GM12878 (cell line): ENCODE data around the gene ETV1. TPM values are rescaled to one million over a fixed set of nuclear protein-coding genes. Genes with fewer than 3 reads are reported as not detected.

Source experiments
- ATAC-seq: fragments of 200-7000 bp; cut with Tn5 transposase; 3 replicates; pipeline ENCODE4 v1.9.1; 2020; ENCODE audit warnings: mild to moderate bottlenecking, moderate library complexity
- BruUV-seq: library from RNA; stranded (reverse); fragments of 400-500 nt; replicated peaks from 2 replicates; lab custom pipeline; 2021; lab: Mats Ljungman, UMichigan
- CTCF ChIA-PET: fragments of 300-600 bp; sonication (Branson Sonifier 250); formaldehyde crosslinking; extraction: SDS; loops from one replicate; lab custom pipeline; 2021; ENCODE audit warnings: inconsistent platforms; lab: Yijun Ruan, JAX
- POLR2A ChIA-PET: fragments of 350-600 bp; formaldehyde crosslinking; extraction: SDS; loops from one replicate; lab custom pipeline; 2021; ENCODE audit warnings: inconsistent platforms; lab: Charles Lee
- RAD21 ChIA-PET: fragments of 300-600 bp; sonication (Branson Sonifier 250); formaldehyde crosslinking; loops from one replicate; lab custom pipeline; 2023; ENCODE audit warnings: antibody characterized with exemption; ENCODE audit not compliant: unreplicated experiment; lab: Charles Lee
- SMC1A ChIA-PET: fragments of 300-600 bp; sonication (Branson Sonifier 250); formaldehyde crosslinking; loops from one replicate; lab custom pipeline; 2023; ENCODE audit not compliant: unreplicated experiment, uncharacterized antibody; lab: Charles Lee
- DNase-seq: peaks from one replicate; pipeline ENCODE4 v3.0.0-alpha.2; 2011; ENCODE audit warnings: low read depth, low spot score
- FAIRE-seq: peaks from 3 replicates; lab custom pipeline; 2011; peaks lifted over from hg19 to GRCh38; lab: Jason Lieb, UNC
- H2AFZ ChIP-seq: 2 replicates; pipeline ENCODE4 v1.6.0; 2011; ENCODE audit warnings: low read depth, low read length, control low read depth; ENCODE audit not compliant: control insufficient read depth
- H3K27ac ChIP-seq: 2 replicates; pipeline ENCODE4 v1.5.1; 2011; ENCODE audit warnings: control low read depth; ENCODE audit not compliant: control insufficient read depth, insufficient read depth
- H3K27me3 ChIP-seq, 2 experiments: replicated peaks in 1 of 2; 2 replicates each; pipeline versions ENCODE4 v1.6.0 to v1.6.1; 2011; ENCODE audit warnings: low read length in 1 of 2; ENCODE audit not compliant: control insufficient read depth in 2 of 2, insufficient read depth in 2 of 2
- H3K36me3 ChIP-seq, 2 experiments: 2 replicates each; pipeline ENCODE4 v1.5.1; 2011; ENCODE audit warnings: low read length in 1 of 2; ENCODE audit not compliant: control insufficient read depth in 2 of 2, insufficient read depth in 2 of 2
- H3K4me1 ChIP-seq: 2 replicates; pipeline ENCODE4 v1.6.1; 2011; ENCODE audit warnings: mild to moderate bottlenecking, low read length, moderate library complexity, mixed read lengths; ENCODE audit not compliant: control insufficient read depth, insufficient read depth
- H3K4me2 ChIP-seq: 2 replicates; pipeline ENCODE4 v1.6.0; 2011; ENCODE audit warnings: control low read depth; ENCODE audit not compliant: control insufficient read depth, insufficient read depth
- H3K4me3 ChIP-seq: fragments of 200-600 bp; sonication (generic); 2 replicates; pipeline ENCODE4 v1.5.1; 2016
- H3K79me2 ChIP-seq: 2 replicates; pipeline ENCODE4 v1.6.0; 2011; ENCODE audit warnings: low read length; ENCODE audit not compliant: control insufficient read depth, insufficient read depth
- H3K9ac ChIP-seq: 2 replicates; pipeline ENCODE4 v1.8.0; 2011; ENCODE audit warnings: low read length, control low read depth, mixed read lengths; ENCODE audit not compliant: control insufficient read depth, insufficient read depth
- H3K9me3 ChIP-seq: replicated peaks from 3 replicates; pipeline ENCODE4 v1.5.1; 2011; ENCODE audit warnings: mild to moderate bottlenecking, low read length; ENCODE audit not compliant: control insufficient read depth, insufficient read depth
- H4K20me1 ChIP-seq: 2 replicates; pipeline ENCODE4 v1.6.0; 2011; ENCODE audit not compliant: control insufficient read depth, insufficient read depth
- CUX1 ChIP-seq: IDR thresholded peaks from 2 replicates; pipeline ENCODE4 v1.6.1; 2012; ENCODE audit warnings: improper control_type of control experiment, low read depth, low read length; ENCODE audit not compliant: insufficient replicate concordance
- LARP7 ChIP-seq: fragments of 450-650 bp; IDR thresholded peaks from 2 replicates; pipeline ENCODE4 v1.6.1; 2017; ENCODE audit warnings: mild to moderate bottlenecking
- NFIC ChIP-seq: IDR thresholded peaks from 2 replicates; pipeline ENCODE4 v1.6.1; 2012; ENCODE audit warnings: low read depth, mild to moderate bottlenecking, inconsistent platforms, low read length, moderate library complexity
- POLR2AphosphoS5 ChIP-seq: IDR thresholded peaks from 2 replicates; pipeline ENCODE4 v1.6.1; 2011; ENCODE audit warnings: mild to moderate bottlenecking, low read length, inconsistent platforms
- RUNX3 ChIP-seq: IDR thresholded peaks from 2 replicates; pipeline ENCODE4 v1.6.1; 2012; ENCODE audit warnings: low read length, inconsistent platforms
- SUPT20H ChIP-seq: IDR thresholded peaks from 2 replicates; pipeline ENCODE4 v1.6.1; 2011; ENCODE audit warnings: low read depth, mild to moderate bottlenecking, low read length, moderate library complexity, borderline replicate concordance; ENCODE audit not compliant: control insufficient read depth
- SUZ12 ChIP-seq: fragments of 200-600 bp; sonication (generic); IDR thresholded peaks from one replicate; pipeline ENCODE4 v1.6.1; 2018; ENCODE audit warnings: antibody characterized with exemption, mild to moderate bottlenecking; ENCODE audit not compliant: unreplicated experiment
- USF1 ChIP-seq: IDR thresholded peaks from 2 replicates; pipeline ENCODE4 v1.6.1; 2011; ENCODE audit warnings: borderline replicate concordance, low read depth, mild to moderate bottlenecking, moderate library complexity, mixed read lengths, low read length; ENCODE audit not compliant: insufficient read depth; ENCODE audit errors: extremely low read length
- YBX1 ChIP-seq: fragments of 450-650 bp; IDR thresholded peaks from 2 replicates; pipeline ENCODE4 v1.6.1; 2016; ENCODE audit warnings: antibody characterized with exemption
- ZBED1 ChIP-seq: IDR thresholded peaks from 2 replicates; pipeline ENCODE4 v1.6.1; 2016; ENCODE audit warnings: borderline replicate concordance
- ZSCAN29 ChIP-seq: fragments of 450-650 bp; IDR thresholded peaks from 2 replicates; pipeline ENCODE4 v1.6.1; 2017; ENCODE audit warnings: mild to moderate bottlenecking, moderate library complexity
- WGBS: methylation state at CpG from one replicate; pipeline ENCODE4 v1.1.6; 2016; ENCODE audit warnings: low lambda C conversion rate; ENCODE audit not compliant: insufficient replicate concordance, insufficient coverage; ENCODE audit errors: missing lambda C conversion rate; 5-methylcytosine and 5-hydroxymethylcytosine counted together
- in situ Hi-C: fragments of 300-500 bp; cut with MboI; formaldehyde crosslinking; loops from 9 replicates; pipeline ENCODE4 v1.14.3; 2018; ENCODE audit warnings: mixed read lengths
- intact Hi-C: fragments of 100-400 bp; cut with micrococcal nuclease; formaldehyde crosslinking; loops from one replicate; pipeline ENCODE4 v1.14.2; 2022; ENCODE audit not compliant: unreplicated experiment
- polyA plus RNA-seq, 11 experiments: library from polyadenylated mRNA; depleted of rRNA in 4 of 11; unstranded in 6 of 11; stranded (reverse) in 5 of 11; fragments of >200 nt; fragmentation: Nextera tagmentation in 4 of 11; fragmentation: Illumina TruSeq in 1 of 11; extraction: Ambion mirVana in 4 of 11; extraction: Trizol in 1 of 11; gene quantifications; 1 replicate in 1 of 11; 2 replicates in 10 of 11; pipeline versions ENCODE4 v1.2.1 to v1.2.3, GENCODE V29; 2011 to 2016; ENCODE audit warnings: inconsistent platforms in 2 of 11, missing spikeins in 2 of 11, low read depth in 1 of 11
- total RNA-seq, 4 experiments: library from RNA; depleted of rRNA in 3 of 4; stranded (reverse); fragments of >200 nt in 3 of 4; fragmentation: Illumina TruSeq in 1 of 4; extraction: Trizol in 1 of 4; gene quantifications; 2 replicates each; pipeline versions ENCODE4 v1.2.1 to v1.2.3, GENCODE V29; 2013 to 2021

ETV1 gene
- total and polyA plus RNA-seq, 10 of the 15 experiments (the other 5 are each of a cell fraction or from before 2014, with no cell fraction given): 0.03 to 9.3 (median 0.16) TPM; not detected in 4

- no peak for TF ChIP-seq USF1
Observed at GRCh38 chr7:13875496-13876074, 113.9 kb downstream of the ETV1 start (continued).

- no TSS peak for BruUV-seq
- H3K27me3 ChIP-seq: no peaks in the 10 kb centered on the region
- SMC1A ChIA-PET: no interaction called here
- no peak for TF ChIP-seq ZBED1
- POLR2A ChIA-PET: no interaction called here
- no peak for ATAC-seq
- no peak for DNase-seq
- WGBS: 27% methylated on average over 2 of the region's 2 CpGs
- H3K79me2 ChIP-seq: no peaks in the 10 kb centered on the region
- H2AFZ ChIP-seq: no peak overlapping the region
- H4K20me1 ChIP-seq: no peaks in the 10 kb centered on the region
- RAD21 ChIA-PET: no interaction called here
- intact Hi-C loops: no loop called here
- no peaks in the 10 kb centered on the region for H3K9me3 ChIP-seq
- FAIRE-seq: no peak
- in situ Hi-C loops: no loop called here
- H3K27ac ChIP-seq: no peak overlapping the region
- no peak overlapping the region for H3K4me2 ChIP-seq
- CTCF ChIA-PET: interaction anchor here (1.0 kb wide), 1 partner anchor 580 kb away, joined by 3 read pairs; no protein-coding TSS in a partner anchor
- no peak overlapping the region for H3K9ac ChIP-seq
- H3K4me3 ChIP-seq: no peak overlapping the region
- H3K36me3 ChIP-seq: no peaks in the 10 kb centered on the region
- no peaks in the 10 kb centered on the region for H3K4me1 ChIP-seq
Observed at GRCh38 chr7:13874783-13875182, 114.7 kb downstream of the ETV1 start.

GRCh38 chr7:13872709-13873108, 116.8 kb downstream of the ETV1 start:
- no peak overlapping the region for H3K9ac ChIP-seq
- ChIA-PET SMC1A (no interaction called here), CTCF (no interaction called here), RAD21 (no interaction called here), POLR2A (no interaction called here)
- DNase-seq (no peak), ATAC-seq (no peak), FAIRE-seq (no peak)
- no peak overlapping the region for H3K4me3 ChIP-seq
- no peaks in the 10 kb centered on the region for H4K20me1 ChIP-seq
- H2AFZ ChIP-seq: no peak overlapping the region
- BruUV-seq: no TSS peak
- no peaks in the 10 kb centered on the region for H3K36me3 ChIP-seq
- H3K4me1 ChIP-seq: no peaks in the 10 kb centered on the region
- H3K9me3 ChIP-seq: no peaks in the 10 kb centered on the region
- no peaks in the 10 kb centered on the region for H3K27me3 ChIP-seq
- no peaks in the 10 kb centered on the region for H3K79me2 ChIP-seq
- intact Hi-C loops: no loop called here
- H3K27ac ChIP-seq: no peak overlapping the region
- no peak overlapping the region for H3K4me2 ChIP-seq
- in situ Hi-C loops: no loop called here
- TF ChIP-seq LARP7 (no peak), SUZ12 (no peak), SUPT20H (no peak), YBX1 (no peak), RUNX3 (no peak), NFIC (no peak), POLR2AphosphoS5 (no peak), CUX1 (no peak), ZSCAN29 (no peak)
